HCT116 (cell line): Measurements from ENCODE around the gene PDK2. TPM values are rescaled to one million over a fixed set of nuclear protein-coding genes. Genes with fewer than 3 reads are reported as not detected.

Source experiments
- ATAC-seq: fragments of 200-7000 bp; cut with Tn5 transposase; 2 replicates; pipeline ENCODE4 v1.9.1; 2020; ENCODE audit warnings: mild to moderate bottlenecking, moderate library complexity
- BruUV-seq: library from RNA; stranded (reverse); fragments of 400-500 nt; replicated peaks from 2 replicates; lab custom pipeline; 2021; lab: Mats Ljungman, UMichigan
- CTCF ChIA-PET: fragments of 300-600 bp; sonication (Branson Sonifier 250); formaldehyde crosslinking; loops from one replicate; lab custom pipeline; 2021; ENCODE audit warnings: antibody characterized with exemption; lab: Charles Lee
- POLR2A ChIA-PET: fragments of 300-600, 350-600 bp; sonication (Branson Sonifier 250); formaldehyde crosslinking; loops from one replicate; lab custom pipeline; 2021; ENCODE audit warnings: antibody characterized with exemption; lab: Charles Lee
- RAD21 ChIA-PET, 2 experiments: fragments of 300-600 bp; sonication (Branson Sonifier 250); formaldehyde crosslinking; loops; one replicate each; lab custom pipeline; 2023; ENCODE audit warnings: low total read pairs in 2 of 2; ENCODE audit not compliant: uncharacterized antibody in 2 of 2, unreplicated experiment in 2 of 2, low non-redundant PET in 1 of 2; lab: Charles Lee
- DNase-seq: peaks from one replicate; pipeline ENCODE4 v3.0.0-alpha.2; 2010; ENCODE audit warnings: low read depth, low spot score
- H2AFZ ChIP-seq: fragments of 200-600 bp; shearing (Covaris generic), sonication (generic); 2 replicates; pipeline ENCODE4 v1.6.1; 2017; ENCODE audit warnings: low read depth, mixed run types, mixed read lengths, antibody characterized with exemption, low read length; ENCODE audit not compliant: poor library complexity, severe bottlenecking
- H3K27ac ChIP-seq: 2 replicates; pipeline ENCODE4 v1.5.1; 2012; ENCODE audit warnings: low read depth, low read length
- H3K27me3 ChIP-seq: fragments of 200-600 bp; sonication (generic); 2 replicates; pipeline ENCODE4 v1.6.1; 2016; ENCODE audit warnings: mixed run types, low read length, mixed read lengths; ENCODE audit not compliant: insufficient read depth
- H3K36me3 ChIP-seq, 2 experiments: fragments of 200-500 bp in 1 of 2; fragments of 200-600 bp in 1 of 2; sonication (Bioruptor generic) in 1 of 2; sonication (generic) in 1 of 2; 2 replicates each; pipeline versions ENCODE4 v1.5.1 to v1.6.1; 2014 to 2016; ENCODE audit warnings: low read length in 2 of 2, inconsistent platforms in 1 of 2, mixed read lengths in 1 of 2, mixed run types in 1 of 2; ENCODE audit not compliant: insufficient read depth in 2 of 2, control insufficient read depth in 1 of 2
- H3K4me1 ChIP-seq, 2 experiments: fragments of 200-600 bp in 1 of 2; sonication (generic) in 1 of 2; 2 replicates each; pipeline versions ENCODE4 v1.5.1 to v1.6.1; 2012 to 2017; ENCODE audit warnings: low read length in 2 of 2, inconsistent platforms in 1 of 2, mild to moderate bottlenecking in 1 of 2, mixed read lengths in 1 of 2, mixed run types in 1 of 2, moderate library complexity in 1 of 2; ENCODE audit not compliant: insufficient read depth in 2 of 2, control insufficient read depth in 1 of 2
- H3K4me2 ChIP-seq: fragments of 200-600 bp; sonication (generic); 2 replicates; pipeline ENCODE4 v1.6.1; 2017; ENCODE audit warnings: mixed run types, low read length, mixed read lengths
- H3K4me3 ChIP-seq, 2 experiments: fragments of 200-600 bp in 1 of 2; sonication (generic) in 1 of 2; replicated peaks in 1 of 2; 2 replicates each; pipeline ENCODE4 v1.5.1; 2011 to 2016; ENCODE audit warnings: low read length in 2 of 2, control low read depth in 1 of 2, low read depth in 1 of 2, mild to moderate bottlenecking in 1 of 2, mixed read lengths in 1 of 2, mixed run types in 1 of 2
- H3K79me2 ChIP-seq: fragments of 200-600 bp; sonication (generic); 2 replicates; pipeline ENCODE4 v1.6.1; 2017; ENCODE audit warnings: mild to moderate bottlenecking, mixed run types, low read length, moderate library complexity, mixed read lengths; ENCODE audit not compliant: insufficient read depth
- H3K9ac ChIP-seq: fragments of 200-600 bp; sonication (generic); 2 replicates; pipeline ENCODE4 v1.6.1; 2016; ENCODE audit warnings: low read length, mixed read lengths
- H3K9me2 ChIP-seq: fragments of 200-600 bp; sonication (generic), shearing (Covaris generic); 2 replicates; pipeline ENCODE4 v1.6.1; 2017; ENCODE audit warnings: mixed run types, mild to moderate bottlenecking, moderate library complexity; ENCODE audit not compliant: insufficient read depth
- H3K9me3 ChIP-seq, 2 experiments: fragments of 200-500 bp in 1 of 2; fragments of 200-600 bp in 1 of 2; sonication (Bioruptor generic) in 1 of 2; sonication (generic) in 1 of 2; 2 replicates each; pipeline ENCODE4 v1.6.1; 2014 to 2017; ENCODE audit warnings: low read length in 2 of 2, mixed read lengths in 2 of 2, inconsistent platforms in 1 of 2, low read depth in 1 of 2, mild to moderate bottlenecking in 1 of 2, mixed run types in 1 of 2, moderate library complexity in 1 of 2; ENCODE audit not compliant: control insufficient read depth in 1 of 2, insufficient read depth in 1 of 2
- H4K20me1 ChIP-seq: fragments of 200-600 bp; sonication (generic), shearing (Covaris generic); 2 replicates; pipeline ENCODE4 v1.6.1; 2017; ENCODE audit warnings: mixed run types, mild to moderate bottlenecking, moderate library complexity; ENCODE audit not compliant: insufficient read depth
- CBX3 ChIP-seq: IDR thresholded peaks from 2 replicates; pipeline ENCODE4 v1.6.1; 2012; ENCODE audit warnings: low read depth
- CEBPB ChIP-seq: IDR thresholded peaks from 2 replicates; pipeline ENCODE4 v1.6.1; 2012; ENCODE audit warnings: low read depth
- EZH2 ChIP-seq: fragments of 200-600 bp; sonication (generic); IDR thresholded peaks from 2 replicates; pipeline ENCODE4 v1.6.1; 2017; ENCODE audit warnings: antibody characterized with exemption, mixed run types
- MAX ChIP-seq: IDR thresholded peaks from 2 replicates; pipeline ENCODE4 v1.6.1; 2012
- POLR2A ChIP-seq: IDR thresholded peaks from 2 replicates; pipeline ENCODE4 v1.7.0; 2011; ENCODE audit warnings: borderline replicate concordance; ENCODE audit not compliant: insufficient read depth, insufficient read length; ENCODE audit errors: extremely low read depth
- POLR2AphosphoS5 ChIP-seq: IDR thresholded peaks from 2 replicates; pipeline ENCODE4 v1.6.1; 2011; ENCODE audit warnings: mild to moderate bottlenecking, low read depth, low read length, moderate library complexity
- SP1 ChIP-seq: IDR thresholded peaks from 2 replicates; pipeline ENCODE4 v1.6.1; 2012; ENCODE audit warnings: low read depth
- TCF7L2 ChIP-seq: IDR thresholded peaks from 2 replicates; pipeline ENCODE4 v1.7.0; 2011; ENCODE audit warnings: borderline replicate concordance, inconsistent platforms; ENCODE audit not compliant: insufficient read depth, insufficient read length; ENCODE audit errors: extremely low read depth
- YY1 ChIP-seq: IDR thresholded peaks from 2 replicates; pipeline ENCODE4 v1.6.1; 2011; ENCODE audit warnings: low read length, low read depth, moderate library complexity, mild to moderate bottlenecking; ENCODE audit not compliant: insufficient replicate concordance; ENCODE audit errors: extremely low read depth
- ZBTB33 ChIP-seq: IDR thresholded peaks from 2 replicates; pipeline ENCODE4 v1.6.1; 2011; ENCODE audit warnings: mild to moderate bottlenecking, low read length, moderate library complexity; ENCODE audit not compliant: insufficient replicate concordance; ENCODE audit errors: extremely low read depth
- intact Hi-C: fragments of 100-400 bp; cut with micrococcal nuclease; formaldehyde crosslinking; loops from 2 replicates; pipeline ENCODE4 v1.10.0; 2022
- total RNA-seq: library from RNA; stranded (reverse); gene quantifications from one replicate; pipeline ENCODE4 v1.2.1, GENCODE V29; 2021; ENCODE audit not compliant: unreplicated experiment

The PDK2 gene
- total RNA-seq, 1 experiment from 2014 or later: 39.1 TPM

GRCh38 chr17:50096092-50096491 is 941 bp downstream of the PDK2 start (continued):
- TF ChIP-seq POLR2A (no peak), EZH2 (no peak)

- H2AFZ ChIP-seq: no peak overlapping the region
- no peaks in the 10 kb centered on the region for H3K9me3 ChIP-seq
- ChIA-PET RAD21 (no interaction called here), POLR2A (no interaction called here), CTCF (no interaction called here)
- H3K27me3 ChIP-seq: no peaks in the 10 kb centered on the region
- H3K9me2 ChIP-seq: no peaks in the 10 kb centered on the region
- 0 out of 2 replicates have a peak, but pooled peaks cover 6% of the 10 kb centered on the region for H3K79me2 ChIP-seq
- DNase-seq: no peak
- BruUV-seq: no TSS peak
- peak overlapping the region; percentile 91; the same call in 1 of the 2 replicates for H3K4me2 ChIP-seq
- no peak for ATAC-seq
- H3K4me3 ChIP-seq: no peak overlapping the region
- peaks cover 32 to 55% of the 10 kb centered on the region in 2 experiments for H3K4me1 ChIP-seq
- intact Hi-C loops: no loop called here
- no peak for TF ChIP-seq EZH2
- peaks cover 0 to 7% of the 10 kb centered on the region in 2 experiments; a peak in 2 of 4 replicates for H3K36me3 ChIP-seq
- no peak overlapping the region for H3K9ac ChIP-seq
- H4K20me1 ChIP-seq: no peaks in the 10 kb centered on the region
- H3K27ac ChIP-seq: no peak overlapping the region; the same call in 1 of the 2 replicates
These were observed 1.6 kb downstream of the PDK2 start for GRCh38 chr17:50096758-50097157.

GRCh38 chr17:50097455-50097854 is 2.3 kb downstream of the PDK2 start:
- no peak overlapping the region for H2AFZ ChIP-seq
- H4K20me1 ChIP-seq: no peaks in the 10 kb centered on the region
- no peak overlapping the region for H3K9ac ChIP-seq
- H3K27me3 ChIP-seq: no peaks in the 10 kb centered on the region
- H3K9me2 ChIP-seq: no peaks in the 10 kb centered on the region
- ChIA-PET RAD21 (no interaction called here), CTCF (interaction anchor here (0.9 kb wide), 1 partner anchor 17 kb away, joined by 3 read pairs; no protein-coding TSS in a partner anchor), POLR2A (no interaction called here)
- no peaks in the 10 kb centered on the region for H3K9me3 ChIP-seq
- 0 out of 2 replicates have a peak, but pooled peaks cover 6% of the 10 kb centered on the region for H3K79me2 ChIP-seq
- DNase-seq (no peak), ATAC-seq (no peak)
- no peak for TF ChIP-seq ZBTB33
- no peak for TF ChIP-seq SP1
- no peak for TF ChIP-seq MAX
- no peak for TF ChIP-seq YY1
- TF ChIP-seq CEBPB: no peak
- no peak for TF ChIP-seq CBX3
- TF ChIP-seq POLR2AphosphoS5: no peak
- TF ChIP-seq TCF7L2: no peak
- H3K27ac ChIP-seq: no peak overlapping the region
- H3K4me1 ChIP-seq: peaks cover 39 to 62% of the 10 kb centered on the region in 2 experiments
- no peak overlapping the region for H3K4me2 ChIP-seq
- no peak overlapping the region for H3K4me3 ChIP-seq
- intact Hi-C loops: no loop called here
- H3K36me3 ChIP-seq: peaks cover 0 to 7% of the 10 kb centered on the region in 2 experiments; a peak in 2 of 4 replicates
- no TSS peak for BruUV-seq
